K562 (cell line): Measurements from ENCODE around the gene CFAP53. TPM values are rescaled to one million over a fixed set of nuclear protein-coding genes. Genes with fewer than 3 reads are reported as not detected.

Experiments used
- ARID4B ChIP-seq: sonication (generic); formaldehyde crosslinking; IDR thresholded peaks from 2 replicates; pipeline ENCODE4 v1.8.0; 2022; ENCODE audit warnings: mild to moderate bottlenecking, missing genetic modification reagents
- BCL6 ChIP-seq: fragments of 250-450 bp; sonication (Bioruptor Pico); IDR thresholded peaks from 2 replicates; pipeline ENCODE4 v1.4.0; 2020
- HBP1 ChIP-seq: fragments of 450-650 bp; formaldehyde crosslinking; IDR thresholded peaks from 2 replicates; pipeline ENCODE4 v1.4.0; 2022; ENCODE audit warnings: missing genetic modification characterization
- HDGF ChIP-seq: fragments of 450-650 bp; IDR thresholded peaks from 2 replicates; pipeline ENCODE4 v1.6.1; 2016
- HLTF ChIP-seq: fragments of 450-650 bp; IDR thresholded peaks from 2 replicates; pipeline ENCODE4 v1.6.1; 2016
- KDM5B ChIP-seq: fragments of 200-600 bp; sonication (generic); IDR thresholded peaks from 2 replicates; pipeline ENCODE4 v1.6.1; 2012; ENCODE audit warnings: low read depth, mild to moderate bottlenecking, moderate library complexity, low read length, control low read depth, inconsistent platforms; ENCODE audit not compliant: insufficient replicate concordance
- KHSRP ChIP-seq: fragments of 450-650 bp; IDR thresholded peaks from 2 replicates; pipeline ENCODE4 v1.6.1; 2017
- KLF13 ChIP-seq: fragments of 450-650 bp; IDR thresholded peaks from 2 replicates; pipeline ENCODE4 v1.6.1; 2016; ENCODE audit warnings: missing genetic modification characterization, low read depth, mild to moderate bottlenecking, missing compliant biosample characterization, moderate library complexity, borderline replicate concordance
- KLF6 ChIP-seq: fragments of 250-450 bp; sonication (Bioruptor Pico); IDR thresholded peaks from 2 replicates; pipeline ENCODE4 v1.4.0; 2020; ENCODE audit warnings: mild to moderate bottlenecking, moderate library complexity, borderline replicate concordance
- MLX ChIP-seq, 2 experiments: fragments of 450-650 bp in 1 of 2; sonication (generic) in 1 of 2; formaldehyde crosslinking; conservative IDR thresholded peaks; 2 replicates each; pipeline versions ENCODE4 v1.4.0 to v1.8.1; 2020 to 2022; ENCODE audit warnings: mild to moderate bottlenecking in 1 of 2, missing genetic modification reagents in 1 of 2
- MTA1 ChIP-seq: fragments of 450-650 bp; IDR thresholded peaks from 2 replicates; pipeline ENCODE4 v1.6.1; 2017; ENCODE audit warnings: borderline replicate concordance
- MYC ChIP-seq, 2 experiments: fragments of 250-450 bp in 1 of 2; sonication (Bioruptor Pico) in 1 of 2; IDR thresholded peaks; 2 replicates each; pipeline versions ENCODE4 v1.5.1 to v1.6.1; 2012 to 2021; ENCODE audit warnings: low read depth in 2 of 2, borderline replicate concordance in 1 of 2, improper control_type of control experiment in 1 of 2, low read length in 1 of 2, mild to moderate bottlenecking in 1 of 2, moderate library complexity in 1 of 2
- SP2 ChIP-seq: IDR thresholded peaks from 2 replicates; pipeline ENCODE4 v1.6.1; 2011; ENCODE audit warnings: mild to moderate bottlenecking, low read depth, low read length, moderate library complexity; ENCODE audit not compliant: poor library complexity, severe bottlenecking; ENCODE audit errors: extremely low read depth
- TGIF2 ChIP-seq: sonication (generic); formaldehyde crosslinking; IDR thresholded peaks from 2 replicates; pipeline ENCODE4 v1.8.1; 2022; ENCODE audit warnings: mild to moderate bottlenecking, missing genetic modification reagents, moderate library complexity
- WHSC1 ChIP-seq: IDR thresholded peaks from one replicate; pipeline ENCODE4 v1.6.1; 2012; ENCODE audit warnings: low read length, control low read depth, inconsistent platforms
- XRCC3 ChIP-seq: fragments of 450-650 bp; IDR thresholded peaks from 2 replicates; pipeline ENCODE4 v1.6.1; 2017; ENCODE audit warnings: mild to moderate bottlenecking, moderate library complexity
- ZC3H4 ChIP-seq: sonication (generic); formaldehyde crosslinking; IDR thresholded peaks from 2 replicates; pipeline ENCODE4 v1.9.0; 2021; ENCODE audit warnings: missing genetic modification reagents, borderline replicate concordance
- ZNF134 ChIP-seq: fragments of 250-450 bp; sonication (Bioruptor Pico); conservative IDR thresholded peaks from 2 replicates; pipeline ENCODE4 v1.4.0; 2020
- ZNF274 ChIP-seq: IDR thresholded peaks from 2 replicates; pipeline ENCODE4 v1.6.1; 2011; ENCODE audit warnings: low read depth, mild to moderate bottlenecking, low read length, moderate library complexity, borderline replicate concordance
- ZNF695 ChIP-seq: fragments of 450-650 bp; formaldehyde crosslinking; IDR thresholded peaks from 2 replicates; pipeline ENCODE4 v1.4.0; 2020; ENCODE audit warnings: mild to moderate bottlenecking, moderate library complexity
- ZNF717 ChIP-seq: fragments of 250-450 bp; sonication (Bioruptor Pico); IDR thresholded peaks from 2 replicates; pipeline ENCODE4 v1.5.0; 2021
- polyA plus RNA-seq, 8 experiments: library from polyadenylated mRNA; depleted of rRNA in 4 of 8; stranded (reverse) in 5 of 8; unstranded in 3 of 8; fragments of >200 nt; fragmentation: Nextera tagmentation in 2 of 8; fragmentation: Illumina TruSeq in 1 of 8; extraction: Ambion mirVana in 2 of 8; extraction: Trizol in 1 of 8; gene quantifications; 2 replicates each; pipeline versions ENCODE4 v1.2.1 to v1.2.3, GENCODE V29; 2011 to 2014; ENCODE audit warnings: inconsistent platforms in 1 of 8, missing spikeins in 1 of 8
- total RNA-seq, 7 experiments: library from RNA; depleted of rRNA in 6 of 7; stranded (reverse); fragments of >200 nt in 6 of 7; fragmentation: Illumina TruSeq in 2 of 7; extraction: Trizol in 2 of 7; gene quantifications; 2 replicates each; pipeline versions ENCODE4 v1.2.1 to v1.2.3, GENCODE V29; 2011 to 2021; ENCODE audit warnings: low replicate concordance in 1 of 7

Gene CFAP53
- total and polyA plus RNA-seq, 9 of the 15 experiments (the other 6 are each of a cell fraction or from before 2014, with no cell fraction given) = 0.21 to 1.9 (median 1.2) TPM

DNA sequence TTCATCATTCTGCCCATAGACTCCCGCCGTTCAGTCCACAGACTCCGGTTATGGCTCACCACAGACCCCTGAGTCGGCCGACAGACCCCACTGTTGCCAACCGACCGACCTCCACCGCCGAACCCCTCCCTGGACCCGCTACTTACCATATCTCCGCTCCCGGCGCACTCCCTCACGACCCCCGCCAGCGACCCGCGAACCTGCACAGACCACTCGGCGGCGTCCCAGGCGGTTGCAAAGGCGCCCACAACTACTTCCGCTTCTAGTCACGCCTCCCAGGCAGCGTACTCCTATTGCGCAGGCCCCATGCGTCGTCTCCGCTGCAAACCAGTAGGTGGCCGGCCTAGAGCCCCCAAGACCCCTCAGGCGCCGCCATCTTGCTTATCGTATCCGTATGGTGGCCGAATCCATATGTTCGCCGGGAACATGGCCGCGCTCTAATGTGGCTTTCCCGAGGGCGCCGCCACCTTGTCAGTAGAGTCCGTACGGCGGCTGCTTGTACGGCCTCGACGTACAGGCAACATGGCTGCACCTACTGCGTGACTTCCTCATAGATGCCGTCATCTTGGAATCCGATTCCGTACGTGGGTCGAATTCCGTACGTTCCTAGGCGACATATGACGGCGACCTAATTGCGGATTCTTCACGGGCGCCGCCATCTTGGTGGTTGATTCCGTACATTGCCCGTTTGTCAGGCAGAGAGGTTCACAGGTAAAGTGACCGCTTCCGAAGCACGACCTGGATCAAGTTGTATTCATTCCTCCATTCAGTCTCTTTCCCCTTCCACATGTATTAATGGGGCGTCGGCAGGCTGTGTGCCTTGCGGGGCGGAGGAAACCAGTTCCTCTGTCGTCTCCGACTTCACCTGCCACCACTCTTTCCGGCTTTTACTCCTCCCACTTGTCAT lies 21.4 kb upstream of the CFAP53 start, which contains the start of gene CXXC1 (continued):
- TF ChIP-seq KLF13 (peak; percentile 22; the same call in 1 of the 2 replicates), XRCC3 (no peak), KDM5B (peak; percentile 64), SP2 (no peak), HLTF (no peak), ZNF695 (no peak), TGIF2 (CRISPR knock-in tag) (no peak), KHSRP (no peak), ZC3H4 (CRISPR knock-in tag) (no peak), ZNF274 (no peak), ARID4B (CRISPR knock-in tag) (peak; percentile 66; the same call in 1 of the 2 replicates), ZNF134 (CRISPR knock-in tag) (0 out of 2 replicates have a peak, but pooled peaks have one; percentile 20), MTA1 (no peak; the same call in 1 of the 2 replicates), BCL6 (peak; percentile 89), HBP1 (no peak), MYC (IDR thresholded peaks at IDR 0.05; ENCODE audit: low read depth, low read length) (peak; percentile 67; the same call in 1 of the 2 replicates), MYC (CRISPR knock-in tag; IDR thresholded peaks at IDR 0.05; ENCODE audit: borderline replicate concordance, low read depth) (no peak), KLF6 (CRISPR knock-in tag) (peak; percentile 84; the same call in 1 of the 2 replicates), ZNF717 (no peak), WHSC1 (no peak), HDGF (no peak), MLX (CRISPR knock-in tag; conservative IDR thresholded peaks at IDR 0.05) (no peak)
